ENCODE data around the gene SHC2.
A peak's percentile ranks its signal among the peaks of the same experiment; 100 is the strongest.
"Not testable (repeated sequence)": the region's sequence is repeated elsewhere in the genome, so short reads cannot be mapped to it uniquely, and the experiment has no call there.

Gene SHC2

DNA sequence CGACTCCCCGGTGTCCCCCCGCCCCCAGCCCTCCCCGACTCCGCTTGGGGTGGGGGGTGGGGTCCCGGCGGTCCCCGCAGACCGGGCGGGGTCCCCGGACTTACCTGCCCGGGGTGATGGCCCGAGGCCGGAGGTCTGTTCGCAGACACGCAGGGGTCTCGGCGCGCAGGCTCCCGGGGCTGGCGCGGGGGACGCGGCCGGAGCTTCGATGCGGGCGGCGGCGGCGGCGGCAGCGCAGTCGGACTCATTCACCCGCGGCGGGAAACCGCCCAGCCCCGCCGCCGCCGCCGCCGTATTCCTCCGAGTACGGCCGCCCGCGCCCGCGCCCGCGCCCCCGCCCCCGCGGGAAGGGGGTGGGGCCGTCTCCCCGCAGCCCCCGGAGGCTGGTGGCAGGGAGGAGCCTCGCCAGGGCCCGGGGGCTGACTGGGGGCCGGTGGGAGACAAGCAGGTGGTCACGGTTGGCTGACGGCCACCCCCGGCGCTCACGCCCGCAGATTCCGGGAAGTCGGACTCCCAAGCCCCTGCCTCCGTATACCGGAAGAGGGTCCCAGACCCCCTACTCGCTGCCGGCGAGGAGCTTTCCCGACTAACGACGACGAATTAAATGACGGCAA, 51.8 kb downstream of the SHC2 start, which contains the start of gene C2CD4C:
Gene C2CD4C, minus strand, starts transcription at position 246 of the 614 bp plus-strand sequence. CDS start 786 bp downstream, outside the sequence.
- DNase-seq = peak in 8 of 51 donors; percentile 12 to 54 (median 32)

GRCh38 chr19:408441-408901, 52.4 kb downstream of the SHC2 start:
- DNase-seq = no peak

GRCh38 chr19:407511-408440, 53.1 kb downstream of the SHC2 start:
- no peak for DNase-seq

- no peak for DNase-seq
Observed at GRCh38 chr19:406971-407510, 53.8 kb downstream of the SHC2 start.

GRCh38 chr19:406135-406781, 54.6 kb downstream of the SHC2 start:
- DNase-seq = no peak

GRCh38 chr19:405121-405965, 55.5 kb downstream of the SHC2 start:
- no peak for DNase-seq

- DNase-seq = no peak
Observed at GRCh38 chr19:403221-404027, 57.4 kb downstream of the SHC2 start.

DNA sequence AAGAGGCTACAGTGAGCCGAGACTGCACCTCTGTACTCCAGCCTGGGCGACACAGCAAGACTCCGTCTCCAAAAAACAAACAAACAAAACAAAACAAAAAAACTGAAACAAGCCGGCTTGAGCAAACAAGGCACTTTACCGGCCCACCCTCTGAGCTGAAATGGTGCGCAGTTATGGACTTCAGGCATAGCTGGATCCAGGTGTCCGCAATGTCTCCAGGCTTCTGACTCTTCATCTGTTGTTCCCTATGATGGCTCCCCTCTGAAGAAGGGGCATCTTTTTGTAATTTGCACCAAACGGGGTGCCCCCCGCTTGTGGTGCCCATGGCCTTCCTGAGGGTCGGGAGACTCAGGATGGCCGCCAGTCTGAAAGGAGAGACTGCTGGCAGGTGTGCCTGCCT, 58.0 kb downstream of the SHC2 start:
- no peak for DNase-seq

DNA sequence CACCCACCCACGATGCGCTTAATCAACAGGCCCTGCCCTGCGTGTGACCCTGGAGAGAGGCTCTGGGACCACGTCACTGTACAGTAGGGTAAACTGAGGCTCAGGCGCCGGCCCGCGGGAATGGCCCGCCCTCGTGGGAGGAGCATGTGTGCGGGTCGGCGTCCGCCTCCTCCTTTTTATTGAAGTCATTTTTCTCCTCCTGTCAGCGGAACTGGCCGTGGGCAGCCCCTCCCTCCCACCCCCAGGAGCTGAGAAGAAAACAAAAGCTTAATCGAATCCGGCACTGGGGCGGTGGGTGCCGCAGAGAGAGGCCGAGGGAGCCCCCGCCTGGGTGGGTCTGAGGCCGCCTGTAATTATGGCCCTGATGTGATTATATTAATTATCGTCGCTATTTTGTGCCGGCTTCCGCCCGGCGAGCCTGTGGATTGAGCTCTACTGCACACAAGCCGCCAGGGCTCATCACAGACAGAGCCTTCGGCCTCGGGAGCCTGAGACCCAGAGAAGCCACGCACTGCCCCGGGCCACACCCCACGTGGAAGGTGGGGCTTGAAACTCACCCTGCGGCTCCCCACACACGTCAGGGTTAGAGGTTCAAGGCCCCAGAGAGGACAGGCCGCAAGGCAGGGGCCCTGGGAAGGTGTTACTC, 58.8 kb downstream of the SHC2 start:
- no peak for DNase-seq

GRCh38 chr19:400976-401865, 59.6 kb downstream of the SHC2 start:
- no peak for DNase-seq

GRCh38 chr19:399370-399769, 61.5 kb downstream of the SHC2 start:
- DNase-seq = no peak

DNA sequence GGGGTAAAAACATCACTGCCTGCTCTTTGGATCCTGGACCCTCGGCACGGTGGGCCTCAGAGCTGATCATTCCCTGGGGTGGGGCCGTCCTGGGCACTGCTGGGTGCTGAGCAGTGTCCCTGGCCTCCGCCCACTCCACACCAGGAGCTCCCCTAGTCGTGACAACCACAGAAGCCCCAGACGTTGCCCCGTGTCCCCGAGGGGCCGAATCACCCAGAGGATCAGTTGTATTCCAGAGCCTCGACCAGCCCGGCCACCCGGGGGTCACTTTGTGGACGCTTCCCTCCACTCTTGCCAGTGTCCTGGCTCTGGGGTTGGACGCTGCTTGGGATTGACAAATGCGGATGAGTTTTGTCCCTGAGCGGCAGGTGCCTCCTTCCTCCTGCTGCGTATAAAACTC, 62.1 kb downstream of the SHC2 start:
- no peak for DNase-seq

GRCh38 chr19:397941-398706, 62.7 kb downstream of the SHC2 start:
- no peak for DNase-seq

DNA sequence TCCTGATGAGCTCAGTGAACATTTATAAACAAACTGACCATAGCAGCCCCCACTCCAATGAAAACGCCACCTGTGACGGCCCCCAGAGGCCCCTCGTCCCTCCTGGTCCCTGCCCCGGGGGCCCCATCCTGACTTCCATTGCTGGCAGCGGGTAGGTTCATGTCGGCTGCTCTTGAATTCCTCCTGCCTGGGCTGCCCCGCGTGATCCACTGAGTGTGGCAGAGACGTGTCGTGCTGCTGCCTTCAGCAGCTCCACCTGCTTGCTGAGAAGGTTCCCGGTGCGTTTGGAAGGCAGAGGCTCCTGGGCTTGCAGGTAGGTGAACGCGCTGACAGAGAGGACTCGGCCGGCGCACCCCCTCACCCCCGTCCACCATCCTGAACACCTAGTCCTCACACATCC, 63.5 kb downstream of the SHC2 start:
- DNase-seq = no peak

- DNase-seq = no peak
Observed at GRCh38 chr19:395467-395866, 65.4 kb downstream of the SHC2 start.

DNA sequence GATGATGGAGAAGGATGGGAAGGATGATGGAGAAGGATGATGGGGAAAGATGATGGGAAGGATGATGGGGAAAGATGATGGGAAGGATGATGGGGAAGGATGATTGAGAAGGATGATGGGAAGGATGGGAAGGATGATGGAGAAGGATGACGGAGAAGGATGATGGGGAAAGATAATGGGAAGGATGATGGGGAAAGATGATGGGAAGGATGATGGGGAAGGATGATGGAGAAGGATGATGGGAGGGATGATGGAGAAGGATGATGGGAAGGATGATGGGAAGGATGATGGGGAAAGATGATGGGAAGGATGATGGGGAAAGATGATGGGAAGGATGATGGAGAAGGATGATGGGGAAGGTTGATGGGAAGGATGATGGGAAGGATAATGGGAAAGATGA, 66.0 kb downstream of the SHC2 start:
- not testable (repeated sequence) for DNase-seq

GRCh38 chr19:393560-393959, 67.3 kb downstream of the SHC2 start:
- DNase-seq = not testable (repeated sequence)

Measured in hypothalamus (tissue), 51 donors.